DOHH2 (cell line): Measurements from ENCODE around the gene TICAM2.

Experiments
- CTCF ChIP-seq: fragments of 200-600 bp; sonication (generic); IDR thresholded peaks from one replicate; pipeline ENCODE4 v1.5.1; 2014; ENCODE audit warnings: antibody characterized with exemption, mild to moderate bottlenecking, low read depth, low read length; ENCODE audit not compliant: poor library complexity, severe bottlenecking
- EZH2phosphoT487 ChIP-seq: fragments of 200-600 bp; sonication (generic); IDR thresholded peaks from 2 replicates; pipeline ENCODE4 v1.6.1; 2017; ENCODE audit warnings: borderline replicate concordance, mild to moderate bottlenecking, antibody characterized with exemption, low read length, moderate library complexity, mixed read lengths

GRCh38 chr5:115531787-115532367 is 70.4 kb downstream of the TICAM2 start:
- TF ChIP-seq CTCF (no peak), EZH2phosphoT487 (no peak)
